ENCODE data around the gene SOWAHD.
A peak's percentile ranks its signal among the peaks of the same experiment; 100 is the strongest.
"Not testable (repeated sequence)": the region's sequence is repeated elsewhere in the genome, so short reads cannot be mapped to it uniquely, and the experiment has no call there.

Gene SOWAHD

GRCh38 chrX:119756926-119757635, 1.3 kb upstream of the SOWAHD start:
- DNase-seq: peak in 1 of 42 donors; percentile 8
- intact Hi-C loops (cut with DNase I): no loop called here

- no peak for DNase-seq
- intact Hi-C loops (cut with DNase I): no loop called here
These were observed 776 bp upstream of the SOWAHD start for GRCh38 chrX:119757646-119757978.

GRCh38 chrX:119758731-119759247, 401 bp downstream of the SOWAHD start:
- peak in 18 of 42 donors; percentile 5 to 39 (median 18) for DNase-seq

GRCh38 chrX:119759248-119759766, 919 bp downstream of the SOWAHD start:
- DNase-seq: peak in 1 of 42 donors; percentile 6
- intact Hi-C loops (cut with DNase I): no loop called here

More at GRCh38 chrX:119758731-119759247, 401 bp downstream of the SOWAHD start:
- intact Hi-C loops (cut with DNase I): no loop called here

- intact Hi-C loops (cut with DNase I): no loop called here
- DNase-seq: peak in 1 of 42 donors; percentile 2
These were observed 1.9 kb downstream of the SOWAHD start for GRCh38 chrX:119760026-119760877.

GRCh38 chrX:119762718-119763117, 4.3 kb downstream of the SOWAHD start:
- intact Hi-C loops (cut with DNase I): no loop called here

GRCh38 chrX:119763181-119763580, 4.8 kb downstream of the SOWAHD start:
- intact Hi-C loops (cut with DNase I): no loop called here
- DNase-seq: peak in 1 of 42 donors; percentile 7

More at GRCh38 chrX:119762718-119763117, 4.3 kb downstream of the SOWAHD start:
- DNase-seq: peak in 1 of 42 donors; percentile 13

- DNase-seq: peak in 1 of 42 donors; percentile 7
- intact Hi-C loops (cut with DNase I): no loop called here
These were observed 5.5 kb downstream of the SOWAHD start for GRCh38 chrX:119763836-119764387.

- intact Hi-C loops (cut with DNase I); DNase-seq: not testable (repeated sequence)
These were observed 10.0 kb downstream of the SOWAHD start for GRCh38 chrX:119768436-119768835.

- DNase-seq; intact Hi-C loops (cut with DNase I): not testable (repeated sequence)
These were observed 11.0 kb downstream of the SOWAHD start for GRCh38 chrX:119769388-119769787.

GRCh38 chrX:119775517-119776238, 17.3 kb downstream of the SOWAHD start:
- peak in 1 of 42 donors; percentile 3 for DNase-seq
- intact Hi-C loops (cut with DNase I): no loop called here

GRCh38 chrX:119778829-119779228, 20.4 kb downstream of the SOWAHD start:
- intact Hi-C loops (cut with DNase I): no loop called here
- DNase-seq: no peak

- intact Hi-C loops (cut with DNase I): no loop called here
- no peak for DNase-seq
These were observed 24.6 kb downstream of the SOWAHD start for GRCh38 chrX:119783026-119783425.

- intact Hi-C loops (cut with DNase I): no loop called here
- DNase-seq: peak in 7 of 42 donors; percentile 2 to 25 (median 16)
These were observed 26.5 kb downstream of the SOWAHD start for GRCh38 chrX:119784747-119785446.

GRCh38 chrX:119790977-119791436, 32.6 kb downstream of the SOWAHD start:
- DNase-seq: peak in 33 of 42 donors; percentile 5 to 53 (median 22)
- intact Hi-C loops (cut with DNase I): no loop called here

GRCh38 chrX:119791437-119792231, 33.2 kb downstream of the SOWAHD start, which contains the start of gene RPL39:
RPL39 (minus strand) TSS chrX:119791630; CDS start chrX:119791576, 54 bp downstream.
- intact Hi-C loops (cut with DNase I): no loop called here
- peak; percentile 66 to 93 (median 84) for DNase-seq
